ENCODE results near the gene FAM241B.

- TF ChIP-seq, protein P1, sequence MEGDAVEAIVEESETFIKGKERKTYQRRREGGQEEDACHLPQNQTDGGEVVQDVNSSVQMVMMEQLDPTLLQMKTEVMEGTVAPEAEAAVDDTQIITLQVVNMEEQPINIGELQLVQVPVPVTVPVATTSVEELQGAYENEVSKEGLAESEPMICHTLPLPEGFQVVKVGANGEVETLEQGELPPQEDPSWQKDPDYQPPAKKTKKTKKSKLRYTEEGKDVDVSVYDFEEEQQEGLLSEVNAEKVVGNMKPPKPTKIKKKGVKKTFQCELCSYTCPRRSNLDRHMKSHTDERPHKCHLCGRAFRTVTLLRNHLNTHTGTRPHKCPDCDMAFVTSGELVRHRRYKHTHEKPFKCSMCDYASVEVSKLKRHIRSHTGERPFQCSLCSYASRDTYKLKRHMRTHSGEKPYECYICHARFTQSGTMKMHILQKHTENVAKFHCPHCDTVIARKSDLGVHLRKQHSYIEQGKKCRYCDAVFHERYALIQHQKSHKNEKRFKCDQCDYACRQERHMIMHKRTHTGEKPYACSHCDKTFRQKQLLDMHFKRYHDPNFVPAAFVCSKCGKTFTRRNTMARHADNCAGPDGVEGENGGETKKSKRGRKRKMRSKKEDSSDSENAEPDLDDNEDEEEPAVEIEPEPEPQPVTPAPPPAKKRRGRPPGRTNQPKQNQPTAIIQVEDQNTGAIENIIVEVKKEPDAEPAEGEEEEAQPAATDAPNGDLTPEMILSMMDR (conservative IDR thresholded peaks at IDR 0.05): no peak
- no peak for TF ChIP-seq ZFX (IDR thresholded peaks at IDR 0.05)
These were observed 32.9 kb downstream of the FAM241B start for GRCh38 chr10:69662901-69663300.
